Liver (tissue), 9 donors: ENCODE measurements around the gene ARHGAP10. TPM values are rescaled to one million over a fixed set of nuclear protein-coding genes. Genes with fewer than 3 reads are reported as not detected.

Experiments used
- DNase-seq: peaks from one replicate; pipeline ENCODE4 v3.0.0-alpha.2; 2017; ENCODE audit warnings: low spot score
- H3K27ac ChIP-seq, 2 donors: one replicate each; pipeline ENCODE4 v1.7.0; 2013; ENCODE audit warnings: inconsistent platforms in 2 of 2, low read length in 2 of 2, control low read depth in 1 of 2, low read depth in 1 of 2, mild to moderate bottlenecking in 1 of 2
- H3K27me3 ChIP-seq, 4 donors: one replicate each; pipeline versions ENCODE4 v1.6.1 to v1.7.0; 2013; ENCODE audit warnings: low read length in 3 of 4, inconsistent platforms in 1 of 4, mild to moderate bottlenecking in 1 of 4, moderate library complexity in 1 of 4; ENCODE audit not compliant: control insufficient read depth in 4 of 4, insufficient read depth in 4 of 4
- H3K36me3 ChIP-seq, 4 donors: one replicate each; pipeline versions ENCODE4 v1.6.1 to v1.7.0; 2013; ENCODE audit warnings: low read length in 3 of 4, mild to moderate bottlenecking in 3 of 4, low read depth in 1 of 4, moderate library complexity in 1 of 4; ENCODE audit not compliant: control insufficient read depth in 4 of 4, insufficient read depth in 3 of 4
- H3K4me1 ChIP-seq, 4 donors: one replicate each; pipeline versions ENCODE4 v1.6.1 to v1.7.0; 2013; ENCODE audit warnings: low read length in 3 of 4, mild to moderate bottlenecking in 3 of 4, moderate library complexity in 1 of 4; ENCODE audit not compliant: control insufficient read depth in 4 of 4, insufficient read depth in 4 of 4
- H3K4me3 ChIP-seq, 3 donors: one replicate each; pipeline versions ENCODE4 v1.6.1 to v1.7.0; 2013; ENCODE audit warnings: low read length in 3 of 3, control low read depth in 1 of 3, low read depth in 1 of 3, mild to moderate bottlenecking in 1 of 3
- H3K9ac ChIP-seq, 2 donors: one replicate each; pipeline ENCODE4 v1.7.0; 2013; ENCODE audit warnings: low read length in 2 of 2, mild to moderate bottlenecking in 2 of 2, moderate library complexity in 2 of 2, control low read depth in 1 of 2, low read depth in 1 of 2
- H3K9me3 ChIP-seq, 4 donors: one replicate each; pipeline versions ENCODE4 v1.6.1 to v1.7.0; 2013; ENCODE audit warnings: low read length in 3 of 4; ENCODE audit not compliant: control insufficient read depth in 4 of 4
- ATF3 ChIP-seq: IDR thresholded peaks from 2 replicates; pipeline ENCODE4 v1.6.1; 2016; ENCODE audit warnings: antibody characterized with exemption
- CTCF ChIP-seq: fragments of 150-350 bp; IDR thresholded peaks from 2 replicates; pipeline ENCODE4 v1.5.1; 2017; ENCODE audit warnings: improper control_type of control experiment, low read depth, low read length; ENCODE audit not compliant: missing input control
- EGR1 ChIP-seq, 2 donors: IDR thresholded peaks; 2 replicates each; pipeline ENCODE4 v1.6.1; 2016 to 2018; ENCODE audit warnings: antibody characterized with exemption in 2 of 2, low read depth in 2 of 2
- FOXA1 ChIP-seq: IDR thresholded peaks from 2 replicates; pipeline ENCODE4 v1.6.1; 2016; ENCODE audit warnings: antibody characterized with exemption
- FOXA2 ChIP-seq: IDR thresholded peaks from 2 replicates; pipeline ENCODE4 v1.6.1; 2016; ENCODE audit warnings: antibody characterized with exemption
- GABPA ChIP-seq, 2 donors: IDR thresholded peaks in 1 of 2; conservative IDR thresholded peaks in 1 of 2; 2 replicates each; pipeline ENCODE4 v1.6.1; 2016; ENCODE audit warnings: antibody characterized with exemption in 2 of 2, mild to moderate bottlenecking in 1 of 2, moderate library complexity in 1 of 2
- HNF4A ChIP-seq, 2 donors: conservative IDR thresholded peaks; 2 replicates each; pipeline ENCODE4 v1.6.1; 2016; ENCODE audit warnings: antibody characterized with exemption in 2 of 2, mild to moderate bottlenecking in 2 of 2
- HNF4G ChIP-seq: IDR thresholded peaks from 2 replicates; pipeline ENCODE4 v1.6.1; 2016; ENCODE audit warnings: antibody characterized with exemption
- JUND ChIP-seq, 2 donors: IDR thresholded peaks; 2 replicates each; pipeline ENCODE4 v1.6.1; 2016; ENCODE audit warnings: antibody characterized with exemption in 2 of 2
- RAD21 ChIP-seq, 2 donors: IDR thresholded peaks; 2 replicates each; pipeline ENCODE4 v1.6.1; 2016; ENCODE audit warnings: antibody characterized with exemption in 2 of 2, mild to moderate bottlenecking in 2 of 2
- REST ChIP-seq: IDR thresholded peaks from 2 replicates; pipeline ENCODE4 v1.6.1; 2016; ENCODE audit warnings: antibody characterized with exemption, mild to moderate bottlenecking
- RXRA ChIP-seq, 2 donors: IDR thresholded peaks; 2 replicates each; pipeline ENCODE4 v1.6.1; 2017 to 2018; ENCODE audit warnings: antibody characterized with exemption in 2 of 2, mild to moderate bottlenecking in 1 of 2
- SP1 ChIP-seq: IDR thresholded peaks from 2 replicates; pipeline ENCODE4 v1.6.1; 2018; ENCODE audit warnings: antibody characterized with exemption, mild to moderate bottlenecking
- TAF1 ChIP-seq: conservative IDR thresholded peaks from 2 replicates; pipeline ENCODE4 v1.6.1; 2016; ENCODE audit warnings: antibody characterized with exemption, mild to moderate bottlenecking
- YY1 ChIP-seq: IDR thresholded peaks from 2 replicates; pipeline ENCODE4 v1.6.1; 2016; ENCODE audit warnings: antibody characterized with exemption, mild to moderate bottlenecking
- WGBS: extraction: QIAGEN DNeasy Blood & Tissue Kit; methylation state at CpG from one replicate; pipeline ENCODE4 v1.1.7; 2013; 5-methylcytosine and 5-hydroxymethylcytosine counted together
- polyA plus RNA-seq, 2 donors: library from polyadenylated mRNA; stranded (reverse) in 1 of 2; unstranded in 1 of 2; fragments of 200-250 nt in 1 of 2; fragments of >200 nt in 1 of 2; fragmentation: Nextera tagmentation in 1 of 2; extraction: Ambion mirVana in 1 of 2; gene quantifications; one replicate each; pipeline versions ENCODE4 v1.2.1 to v1.2.3, GENCODE V29; 2013 to 2015
- total RNA-seq, 2 donors: library from RNA; depleted of rRNA; stranded (reverse); fragments of >200 nt; gene quantifications; one replicate each; pipeline ENCODE4 v1.2.3, GENCODE V29; 2014
- TF ChIP-seq, protein P1 (sequence below): IDR thresholded peaks from 2 replicates; pipeline ENCODE4 v1.6.1; 2016; ENCODE audit warnings: antibody characterized with exemption
- TF ChIP-seq, protein P2 (sequence below): IDR thresholded peaks from 2 replicates; pipeline ENCODE4 v1.6.1; 2016; ENCODE audit warnings: antibody characterized with exemption
- donor health status: healthy.
- donor health status: healthy.
- donor health status: healthy.
- donor health status: healthy.
- donor health status: healthy.

The ARHGAP10 gene
- total and polyA plus RNA-seq, 4 donors = 1.5 to 13.0 (median 4.3) TPM

- no peaks in the 10 kb centered on the region for H3K27me3 ChIP-seq
- H3K9me3 ChIP-seq = peaks cover 0 to 2% (median 0%) of the 10 kb centered on the region in 4 donors
- H3K4me1 ChIP-seq = no peaks in the 10 kb centered on the region
- DNase-seq = no peak
- H3K27ac ChIP-seq = no peak overlapping the region
- 79% methylated on average over 6 of the region's 6 CpGs for WGBS
- TF ChIP-seq HNF4A (conservative IDR thresholded peaks at IDR 0.05) = no peak
- TF ChIP-seq JUND (IDR thresholded peaks at IDR 0.05) = no peak
- no peak for TF ChIP-seq EGR1 (IDR thresholded peaks at IDR 0.05; ENCODE audit: low read depth in 2 of 2)
- TF ChIP-seq RAD21 (IDR thresholded peaks at IDR 0.05) = no peak
- TF ChIP-seq HNF4G = no peak
- TF ChIP-seq CTCF = no peak
- no peak for TF ChIP-seq FOXA1
- no peak for TF ChIP-seq RXRA (IDR thresholded peaks at IDR 0.05)
- TF ChIP-seq GABPA (IDR thresholded peaks at IDR 0.05 in 1 of 2, conservative IDR thresholded peaks at IDR 0.05 in 1 of 2) = no peak
- TF ChIP-seq, protein P1, sequence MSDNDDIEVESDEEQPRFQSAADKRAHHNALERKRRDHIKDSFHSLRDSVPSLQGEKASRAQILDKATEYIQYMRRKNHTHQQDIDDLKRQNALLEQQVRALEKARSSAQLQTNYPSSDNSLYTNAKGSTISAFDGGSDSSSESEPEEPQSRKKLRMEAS = no peak
- no peak for TF ChIP-seq ATF3
- no peak for TF ChIP-seq REST
- no peak for TF ChIP-seq SP1
- no peak for TF ChIP-seq FOXA2
- no peak for TF ChIP-seq YY1
- TF ChIP-seq, protein P2, sequence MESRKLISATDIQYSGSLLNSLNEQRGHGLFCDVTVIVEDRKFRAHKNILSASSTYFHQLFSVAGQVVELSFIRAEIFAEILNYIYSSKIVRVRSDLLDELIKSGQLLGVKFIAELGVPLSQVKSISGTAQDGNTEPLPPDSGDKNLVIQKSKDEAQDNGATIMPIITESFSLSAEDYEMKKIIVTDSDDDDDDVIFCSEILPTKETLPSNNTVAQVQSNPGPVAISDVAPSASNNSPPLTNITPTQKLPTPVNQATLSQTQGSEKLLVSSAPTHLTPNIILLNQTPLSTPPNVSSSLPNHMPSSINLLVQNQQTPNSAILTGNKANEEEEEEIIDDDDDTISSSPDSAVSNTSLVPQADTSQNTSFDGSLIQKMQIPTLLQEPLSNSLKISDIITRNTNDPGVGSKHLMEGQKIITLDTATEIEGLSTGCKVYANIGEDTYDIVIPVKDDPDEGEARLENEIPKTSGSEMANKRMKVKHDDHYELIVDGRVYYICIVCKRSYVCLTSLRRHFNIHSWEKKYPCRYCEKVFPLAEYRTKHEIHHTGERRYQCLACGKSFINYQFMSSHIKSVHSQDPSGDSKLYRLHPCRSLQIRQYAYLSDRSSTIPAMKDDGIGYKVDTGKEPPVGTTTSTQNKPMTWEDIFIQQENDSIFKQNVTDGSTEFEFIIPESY = no peak
- no peak for TF ChIP-seq TAF1
- H3K4me3 ChIP-seq = no peak overlapping the region
- no peak overlapping the region for H3K9ac ChIP-seq
- no peaks in the 10 kb centered on the region for H3K36me3 ChIP-seq
Observed at GRCh38 chr4:147891476-147892115, 159.7 kb downstream of the ARHGAP10 start.
